PC-9 (cell line): ENCODE results near the gene OR51E2. TPM values are rescaled to one million over a fixed set of nuclear protein-coding genes. Genes with fewer than 3 reads are reported as not detected.

Experiments
- BruUV-seq: library from RNA; stranded (reverse); fragments of 400-500 nt; replicated peaks from 2 replicates; lab custom pipeline; 2021; lab: Mats Ljungman, UMichigan
- CTCF ChIA-PET: fragments of 300-600 bp; sonication (Branson Sonifier 250); formaldehyde crosslinking; loops from one replicate; lab custom pipeline; 2022; ENCODE audit warnings: antibody characterized with exemption; lab: Charles Lee
- POLR2A ChIA-PET: fragments of 300-600 bp; sonication (Branson Sonifier 250); formaldehyde crosslinking; loops from one replicate; lab custom pipeline; 2022; ENCODE audit warnings: antibody characterized with exemption; ENCODE audit not compliant: unreplicated experiment; lab: Charles Lee
- DNase-seq, 2 experiments: peaks; one replicate each; pipeline versions ENCODE4 v3.0.0 to v3.0.0-alpha.2; 2015 to 2022; ENCODE audit warnings: mixed read lengths in 1 of 2
- H2AFZ ChIP-seq: fragments of 200-600 bp; sonication (generic); 2 replicates; pipeline ENCODE4 v1.8.1; 2017; ENCODE audit warnings: antibody characterized with exemption
- H3F3A ChIP-seq: fragments of 200-600 bp; sonication (generic); 2 replicates; pipeline ENCODE4 v1.8.1; 2017; ENCODE audit warnings: antibody characterized with exemption, mild to moderate bottlenecking, low read depth; ENCODE audit not compliant: insufficient read depth
- H3K27ac ChIP-seq: fragments of 200-600 bp; sonication (generic); 2 replicates; pipeline ENCODE4 v1.6.1; 2016; ENCODE audit warnings: mixed run types
- H3K27me3 ChIP-seq: fragments of 200-600 bp; sonication (generic); 2 replicates; pipeline ENCODE4 v1.6.1; 2016; ENCODE audit warnings: low read depth, mixed run types; ENCODE audit not compliant: insufficient read depth
- H3K36me3 ChIP-seq: fragments of 200-600 bp; sonication (generic); 2 replicates; pipeline ENCODE4 v1.6.1; 2016; ENCODE audit warnings: low read depth, mixed run types
- H3K4me1 ChIP-seq: fragments of 200-600 bp; sonication (generic); replicated peaks from 2 replicates; pipeline ENCODE4 v1.6.1; 2016; ENCODE audit warnings: mixed run types; ENCODE audit not compliant: insufficient read depth
- H3K4me2 ChIP-seq: fragments of 200-600 bp; sonication (generic); 2 replicates; pipeline ENCODE4 v1.6.1; 2017; ENCODE audit warnings: mixed run types
- H3K4me3 ChIP-seq: fragments of 200-600 bp; sonication (generic); 2 replicates; pipeline ENCODE4 v1.6.1; 2016; ENCODE audit warnings: mixed run types
- H3K79me2 ChIP-seq: fragments of 200-600 bp; sonication (generic); 2 replicates; pipeline ENCODE4 v1.6.1; 2017; ENCODE audit warnings: low read depth, mixed run types
- H3K9me2 ChIP-seq: fragments of 200-600 bp; sonication (generic); 2 replicates; pipeline ENCODE4 v1.8.1; 2017; ENCODE audit warnings: mild to moderate bottlenecking; ENCODE audit not compliant: insufficient read depth
- H3K9me3 ChIP-seq: fragments of 200-600 bp; sonication (generic); 2 replicates; pipeline ENCODE4 v1.8.1; 2016; ENCODE audit warnings: low read depth; ENCODE audit not compliant: insufficient read depth
- H4K20me1 ChIP-seq: fragments of 200-600 bp; sonication (generic); 2 replicates; pipeline ENCODE4 v1.8.1; 2017; ENCODE audit not compliant: insufficient read depth
- CTCF ChIP-seq: fragments of 200-600 bp; sonication (generic); conservative IDR thresholded peaks from 2 replicates; pipeline ENCODE4 v1.6.1; 2017; ENCODE audit warnings: mixed run types, antibody characterized with exemption, mild to moderate bottlenecking, moderate library complexity
- EZH2 ChIP-seq: fragments of 200-600 bp; sonication (generic); IDR thresholded peaks from 2 replicates; pipeline ENCODE4 v1.8.0; 2017; ENCODE audit warnings: antibody characterized with exemption, low read depth
- intact Hi-C: fragments of 100-400 bp; cut with micrococcal nuclease; formaldehyde crosslinking; loops from one replicate; pipeline ENCODE4 v1.10.0; 2022; ENCODE audit not compliant: unreplicated experiment
- total RNA-seq: library from RNA; stranded (reverse); gene quantifications from 2 replicates; pipeline ENCODE4 v1.2.3, GENCODE V29; 2021

The OR51E2 gene
- total RNA-seq, 1 experiment from 2014 or later: not detected

GRCh38 chr11:4672470-4672869, 25.2 kb downstream of the OR51E2 start:
- no peaks in the 10 kb centered on the region for H3K4me1 ChIP-seq
- H3K27ac ChIP-seq: no peak overlapping the region
- H3K79me2 ChIP-seq: no peaks in the 10 kb centered on the region
- no peak overlapping the region for H2AFZ ChIP-seq
- H3K9me2 ChIP-seq: no peaks in the 10 kb centered on the region
- H4K20me1 ChIP-seq: no peaks in the 10 kb centered on the region
- H3K4me3 ChIP-seq: no peak overlapping the region
- H3K4me2 ChIP-seq: no peak overlapping the region
- TF ChIP-seq EZH2 (no peak), CTCF (no peak)
- H3K27me3 ChIP-seq: peaks cover 9% of the 10 kb centered on the region
- ChIA-PET POLR2A (no interaction called here), CTCF (no interaction called here)
- H3K9me3 ChIP-seq: no peaks in the 10 kb centered on the region
- intact Hi-C loops: no loop called here
- no TSS peak for BruUV-seq
- H3F3A ChIP-seq: no peaks in the 10 kb centered on the region
- H3K36me3 ChIP-seq: no peaks in the 10 kb centered on the region
- no peak for DNase-seq

- Histone ChIP-seq H3K27ac (no peak overlapping the region), H3K4me2 (no peak overlapping the region), H3F3A (no peaks in the 10 kb centered on the region), H3K9me2 (no peaks in the 10 kb centered on the region), H2AFZ (no peak overlapping the region), H3K79me2 (no peaks in the 10 kb centered on the region), H3K4me1 (no peaks in the 10 kb centered on the region), H4K20me1 (no peaks in the 10 kb centered on the region), H3K9me3 (no peaks in the 10 kb centered on the region), H3K27me3 (peaks cover 8% of the 10 kb centered on the region; the same call in 1 of the 2 replicates), H3K36me3 (no peaks in the 10 kb centered on the region), H3K4me3 (no peak overlapping the region)
- intact Hi-C loops: no loop called here
- no TSS peak for BruUV-seq
- ChIA-PET POLR2A (no interaction called here), CTCF (no interaction called here)
- TF ChIP-seq EZH2 (no peak), CTCF (no peak)
- DNase-seq: no peak
These were observed 25.9 kb downstream of the OR51E2 start for GRCh38 chr11:4671741-4672140.

- Histone ChIP-seq H3K36me3 (no peaks in the 10 kb centered on the region), H3K9me2 (no peaks in the 10 kb centered on the region), H3K4me1 (no peaks in the 10 kb centered on the region), H3K4me3 (no peak overlapping the region), H3F3A (no peaks in the 10 kb centered on the region), H3K27ac (no peak overlapping the region), H3K27me3 (peaks cover 5% of the 10 kb centered on the region; the same call in 1 of the 2 replicates), H2AFZ (no peak overlapping the region), H3K79me2 (no peaks in the 10 kb centered on the region), H3K9me3 (no peaks in the 10 kb centered on the region), H3K4me2 (no peak overlapping the region), H4K20me1 (no peaks in the 10 kb centered on the region)
- no TSS peak for BruUV-seq
- DNase-seq: no peak
- TF ChIP-seq EZH2 (no peak), CTCF (no peak)
- ChIA-PET POLR2A (no interaction called here), CTCF (no interaction called here)
- intact Hi-C loops: no loop called here
These were observed 32.2 kb downstream of the OR51E2 start for GRCh38 chr11:4665424-4665823.
